ENCODE results near the gene LBHD2.

DNA sequence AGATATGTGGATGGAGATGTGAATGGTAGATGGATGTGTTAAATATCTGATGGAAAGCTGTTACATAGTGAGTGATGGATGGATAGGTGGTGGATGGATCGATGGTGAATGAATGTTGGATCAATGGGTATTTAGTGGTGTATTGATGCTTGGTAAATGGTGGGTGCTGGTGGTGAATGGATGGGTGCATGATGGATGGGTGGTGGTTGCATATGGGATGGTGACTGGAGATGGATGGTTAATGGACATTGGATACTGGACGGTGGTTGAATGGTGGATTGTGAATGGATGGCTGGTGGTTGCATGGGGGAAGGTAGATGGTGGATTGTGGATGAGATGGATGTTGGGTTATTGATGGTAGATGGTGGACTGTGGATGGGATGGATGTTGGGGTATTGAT, 2.1 kb upstream of the LBHD2 start:
- TF ChIP-seq, protein P1, sequence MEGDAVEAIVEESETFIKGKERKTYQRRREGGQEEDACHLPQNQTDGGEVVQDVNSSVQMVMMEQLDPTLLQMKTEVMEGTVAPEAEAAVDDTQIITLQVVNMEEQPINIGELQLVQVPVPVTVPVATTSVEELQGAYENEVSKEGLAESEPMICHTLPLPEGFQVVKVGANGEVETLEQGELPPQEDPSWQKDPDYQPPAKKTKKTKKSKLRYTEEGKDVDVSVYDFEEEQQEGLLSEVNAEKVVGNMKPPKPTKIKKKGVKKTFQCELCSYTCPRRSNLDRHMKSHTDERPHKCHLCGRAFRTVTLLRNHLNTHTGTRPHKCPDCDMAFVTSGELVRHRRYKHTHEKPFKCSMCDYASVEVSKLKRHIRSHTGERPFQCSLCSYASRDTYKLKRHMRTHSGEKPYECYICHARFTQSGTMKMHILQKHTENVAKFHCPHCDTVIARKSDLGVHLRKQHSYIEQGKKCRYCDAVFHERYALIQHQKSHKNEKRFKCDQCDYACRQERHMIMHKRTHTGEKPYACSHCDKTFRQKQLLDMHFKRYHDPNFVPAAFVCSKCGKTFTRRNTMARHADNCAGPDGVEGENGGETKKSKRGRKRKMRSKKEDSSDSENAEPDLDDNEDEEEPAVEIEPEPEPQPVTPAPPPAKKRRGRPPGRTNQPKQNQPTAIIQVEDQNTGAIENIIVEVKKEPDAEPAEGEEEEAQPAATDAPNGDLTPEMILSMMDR (IDR thresholded peaks at IDR 0.05; ENCODE audit: insufficient read depth, low read length) = no peak
- no peak for TF ChIP-seq SPI1 (IDR thresholded peaks at IDR 0.05; ENCODE audit: borderline replicate concordance, low read depth)

All from HL-60 (cell line).